ENCODE results near the gene RBMS2. TPM values are rescaled to one million over a fixed set of nuclear protein-coding genes. Genes with fewer than 3 reads are reported as not detected.

Gene RBMS2
- total RNA-seq, 1 donor from 2014 or later = 111 TPM

DNA sequence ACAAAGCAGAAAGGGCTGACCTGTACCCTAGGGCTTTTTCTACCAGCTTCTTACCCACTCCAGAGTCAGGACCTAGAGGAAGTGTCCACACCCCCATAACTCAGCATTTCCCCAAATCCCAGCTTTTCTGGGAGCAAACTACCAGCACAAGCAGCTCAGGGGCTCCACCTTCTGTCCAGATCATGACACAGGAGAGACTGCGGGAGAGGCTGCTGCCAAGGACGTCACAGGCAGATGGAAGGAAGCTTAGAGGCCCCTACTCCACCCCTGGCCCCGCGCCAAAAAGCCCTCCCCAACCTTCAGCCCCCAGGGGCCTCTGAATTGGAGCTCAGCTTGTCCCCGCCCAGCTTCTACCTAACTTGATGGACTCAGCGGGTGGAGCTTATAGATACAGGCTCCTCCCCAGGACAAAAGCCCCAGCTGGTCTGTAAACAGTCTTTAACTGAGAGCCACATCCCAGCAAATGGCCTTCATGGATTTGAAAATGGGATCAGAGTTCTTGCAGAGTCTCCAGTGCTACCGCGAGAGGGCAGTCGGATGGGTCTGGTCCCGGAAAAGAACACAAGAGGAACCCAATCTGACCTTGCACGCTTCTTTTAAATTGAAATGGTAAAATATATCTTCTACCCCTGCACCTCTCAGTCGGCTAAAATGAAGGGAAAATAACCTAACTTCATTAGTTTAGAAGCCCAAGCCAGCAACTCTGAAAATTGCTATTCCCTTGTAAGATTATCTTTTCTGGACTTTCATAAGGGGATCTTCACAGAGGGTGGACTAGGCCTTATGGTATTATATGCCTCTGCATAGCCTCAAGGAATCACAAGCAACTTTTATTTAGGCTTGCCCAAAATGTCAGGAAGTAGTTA is 115.3 kb downstream of the RBMS2 start:
- Histone ChIP-seq H3K79me2 (ENCODE audit: insufficient read depth, low read length) (peaks cover 53% of the 10 kb centered on the region), H3K4me2 (ENCODE audit: low read length) (peak overlapping the region; percentile 89), H3K9me3 (ENCODE audit: insufficient read depth, low read depth, low read length) (no peaks in the 10 kb centered on the region), H3K9ac (ENCODE audit: low read length) (peak overlapping the region; percentile 87), H3K27ac (ENCODE audit: low read depth, low read length) (peak overlapping the region; percentile 72), H3K4me3 (ENCODE audit: insufficient read depth, low read depth, low read length) (peak overlapping the region; percentile 85), H3K27me3 (ENCODE audit: insufficient read depth, low read length) (no peaks in the 10 kb centered on the region), H2AFZ (ENCODE audit: low read depth, low read length) (peak overlapping the region; percentile 53), H3K36me3 (ENCODE audit: insufficient read depth, low read length) (peaks cover 36% of the 10 kb centered on the region), H4K20me1 (ENCODE audit: insufficient read depth, low read length) (peaks cover 53% of the 10 kb centered on the region), H3K4me1 (ENCODE audit: insufficient read depth, low read length) (peaks cover 29% of the 10 kb centered on the region)
- peaks cover 29% of the 10 kb centered on the region for H3K4me1 Mint-ChIP-seq (ENCODE audit: low read depth, unreplicated experiment)
- no peaks in the 10 kb centered on the region for H3K9me3 Mint-ChIP-seq (ENCODE audit: unreplicated experiment)
- H3K4me3 Mint-ChIP-seq (ENCODE audit: unreplicated experiment) = peak overlapping the region; percentile 97
- TF ChIP-seq, protein P1, sequence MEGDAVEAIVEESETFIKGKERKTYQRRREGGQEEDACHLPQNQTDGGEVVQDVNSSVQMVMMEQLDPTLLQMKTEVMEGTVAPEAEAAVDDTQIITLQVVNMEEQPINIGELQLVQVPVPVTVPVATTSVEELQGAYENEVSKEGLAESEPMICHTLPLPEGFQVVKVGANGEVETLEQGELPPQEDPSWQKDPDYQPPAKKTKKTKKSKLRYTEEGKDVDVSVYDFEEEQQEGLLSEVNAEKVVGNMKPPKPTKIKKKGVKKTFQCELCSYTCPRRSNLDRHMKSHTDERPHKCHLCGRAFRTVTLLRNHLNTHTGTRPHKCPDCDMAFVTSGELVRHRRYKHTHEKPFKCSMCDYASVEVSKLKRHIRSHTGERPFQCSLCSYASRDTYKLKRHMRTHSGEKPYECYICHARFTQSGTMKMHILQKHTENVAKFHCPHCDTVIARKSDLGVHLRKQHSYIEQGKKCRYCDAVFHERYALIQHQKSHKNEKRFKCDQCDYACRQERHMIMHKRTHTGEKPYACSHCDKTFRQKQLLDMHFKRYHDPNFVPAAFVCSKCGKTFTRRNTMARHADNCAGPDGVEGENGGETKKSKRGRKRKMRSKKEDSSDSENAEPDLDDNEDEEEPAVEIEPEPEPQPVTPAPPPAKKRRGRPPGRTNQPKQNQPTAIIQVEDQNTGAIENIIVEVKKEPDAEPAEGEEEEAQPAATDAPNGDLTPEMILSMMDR (IDR thresholded peaks at IDR 0.05; ENCODE audit: insufficient read depth, low read depth, low read length) = peak; percentile 64
- TF ChIP-seq EZH2 (IDR thresholded peaks at IDR 0.05; ENCODE audit: insufficient read depth, low read length) = no peak
- no peaks in the 10 kb centered on the region for H3K27me3 Mint-ChIP-seq (ENCODE audit: low read depth, unreplicated experiment)
- peaks cover 10% of the 10 kb centered on the region for H3K36me3 Mint-ChIP-seq (ENCODE audit: low read depth, unreplicated experiment)
- H3K27ac Mint-ChIP-seq (ENCODE audit: unreplicated experiment) = peak overlapping the region; percentile 90
- no peak for FAIRE-seq
- DNase-seq (ENCODE audit: low read depth) = peak; percentile 98

DNA sequence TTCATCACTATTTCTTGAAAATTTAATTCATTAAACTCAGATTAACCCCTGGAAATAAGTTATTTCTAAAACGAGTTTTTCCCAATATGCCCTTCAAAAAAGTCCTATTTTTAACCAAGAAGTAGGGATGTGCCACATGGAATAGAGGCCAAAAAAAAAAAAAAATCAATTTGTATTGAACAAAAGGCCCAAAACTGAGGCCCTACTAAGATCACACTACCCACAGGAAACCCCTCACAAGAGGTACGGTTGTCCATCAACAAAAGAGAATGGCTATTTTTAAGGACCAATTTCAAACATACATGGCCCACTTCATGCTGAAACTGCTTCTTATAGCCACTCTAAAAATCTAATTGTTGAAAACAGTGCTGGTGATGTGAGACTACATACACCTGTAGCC is 116.0 kb downstream of the RBMS2 start:
- H3K27me3 Mint-ChIP-seq (ENCODE audit: low read depth, unreplicated experiment) = no peaks in the 10 kb centered on the region
- H3K9me3 Mint-ChIP-seq (ENCODE audit: unreplicated experiment) = no peaks in the 10 kb centered on the region
- Histone ChIP-seq H3K4me1 (ENCODE audit: insufficient read depth, low read length) (peaks cover 22% of the 10 kb centered on the region), H3K79me2 (ENCODE audit: insufficient read depth, low read length) (peaks cover 53% of the 10 kb centered on the region), H3K36me3 (ENCODE audit: insufficient read depth, low read length) (peaks cover 43% of the 10 kb centered on the region), H3K27ac (ENCODE audit: low read depth, low read length) (no peak overlapping the region), H3K4me3 (ENCODE audit: insufficient read depth, low read depth, low read length) (no peak overlapping the region), H3K4me2 (ENCODE audit: low read length) (no peak overlapping the region), H3K9me3 (ENCODE audit: insufficient read depth, low read depth, low read length) (no peaks in the 10 kb centered on the region), H2AFZ (ENCODE audit: low read depth, low read length) (no peak overlapping the region), H4K20me1 (ENCODE audit: insufficient read depth, low read length) (peaks cover 53% of the 10 kb centered on the region), H3K9ac (ENCODE audit: low read length) (peak overlapping the region; percentile 15), H3K27me3 (ENCODE audit: insufficient read depth, low read length) (no peaks in the 10 kb centered on the region)
- H3K36me3 Mint-ChIP-seq (ENCODE audit: low read depth, unreplicated experiment) = peaks cover 16% of the 10 kb centered on the region
- H3K4me1 Mint-ChIP-seq (ENCODE audit: low read depth, unreplicated experiment) = peaks cover 26% of the 10 kb centered on the region
- peak overlapping the region; percentile 97 for H3K4me3 Mint-ChIP-seq (ENCODE audit: unreplicated experiment)
- H3K27ac Mint-ChIP-seq (ENCODE audit: unreplicated experiment) = peak overlapping the region; percentile 90
- FAIRE-seq (no peak), DNase-seq (ENCODE audit: low read depth) (no peak)
- TF ChIP-seq EZH2 (IDR thresholded peaks at IDR 0.05; ENCODE audit: insufficient read depth, low read length) = no peak
- TF ChIP-seq, protein P1 (IDR thresholded peaks at IDR 0.05; ENCODE audit: insufficient read depth, low read depth, low read length) = no peak

DNA sequence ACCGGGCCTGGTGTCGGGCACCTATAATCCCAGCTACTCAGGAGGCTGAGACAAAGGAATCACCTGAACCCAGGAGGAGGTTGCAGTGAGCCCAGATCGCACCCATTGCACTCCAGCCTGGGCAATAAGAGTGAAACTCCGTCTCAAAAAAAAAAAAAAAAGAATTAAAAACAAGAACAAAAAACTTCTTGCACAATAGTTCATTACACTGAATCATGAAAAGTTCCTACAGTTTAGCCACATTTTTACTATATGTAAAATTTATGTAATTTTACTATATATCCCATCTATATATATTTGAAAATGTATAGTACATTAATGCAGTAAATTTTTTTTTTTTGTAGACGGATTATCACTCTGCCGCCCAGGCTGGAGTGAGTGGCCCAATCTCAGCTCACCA is 119.6 kb downstream of the RBMS2 start:
- H3K79me2 ChIP-seq (ENCODE audit: insufficient read depth, low read length) = peaks cover 50% of the 10 kb centered on the region
- H3K9me3 ChIP-seq (ENCODE audit: insufficient read depth, low read depth, low read length) = no peaks in the 10 kb centered on the region
- H4K20me1 ChIP-seq (ENCODE audit: insufficient read depth, low read length) = peaks cover 64% of the 10 kb centered on the region
- Mint-ChIP-seq H3K4me1 (ENCODE audit: low read depth, unreplicated experiment) (peaks cover 23% of the 10 kb centered on the region), H3K27ac (ENCODE audit: unreplicated experiment) (no peak overlapping the region), H3K27me3 (ENCODE audit: low read depth, unreplicated experiment) (no peaks in the 10 kb centered on the region), H3K36me3 (ENCODE audit: low read depth, unreplicated experiment) (peaks cover 25% of the 10 kb centered on the region), H3K9me3 (ENCODE audit: unreplicated experiment) (no peaks in the 10 kb centered on the region), H3K4me3 (ENCODE audit: unreplicated experiment) (no peak overlapping the region)
- no peak overlapping the region for H3K9ac ChIP-seq (ENCODE audit: low read length)
- DNase-seq (ENCODE audit: low read depth) (no peak), FAIRE-seq (no peak)
- H3K4me1 ChIP-seq (ENCODE audit: insufficient read depth, low read length) = peaks cover 16% of the 10 kb centered on the region
- H2AFZ ChIP-seq (ENCODE audit: low read depth, low read length) = no peak overlapping the region
- H3K4me3 ChIP-seq (ENCODE audit: insufficient read depth, low read depth, low read length) = no peak overlapping the region
- no peaks in the 10 kb centered on the region for H3K27me3 ChIP-seq (ENCODE audit: insufficient read depth, low read length)
- H3K4me2 ChIP-seq (ENCODE audit: low read length) = no peak overlapping the region
- TF ChIP-seq, protein P1 (IDR thresholded peaks at IDR 0.05; ENCODE audit: insufficient read depth, low read depth, low read length) = no peak
- TF ChIP-seq EZH2 (IDR thresholded peaks at IDR 0.05; ENCODE audit: insufficient read depth, low read length) = no peak
- H3K27ac ChIP-seq (ENCODE audit: low read depth, low read length) = no peak overlapping the region
- H3K36me3 ChIP-seq (ENCODE audit: insufficient read depth, low read length) = peaks cover 62% of the 10 kb centered on the region

Data from astrocyte (in vitro differentiated cells and primary cell).